ENCODE data around the gene UBE3D. TPM values are rescaled to one million over a fixed set of nuclear protein-coding genes. Genes with fewer than 3 reads are reported as not detected.
A peak's percentile ranks its signal among the peaks of the same experiment; 100 is the strongest.

UBE3D gene, protein sequence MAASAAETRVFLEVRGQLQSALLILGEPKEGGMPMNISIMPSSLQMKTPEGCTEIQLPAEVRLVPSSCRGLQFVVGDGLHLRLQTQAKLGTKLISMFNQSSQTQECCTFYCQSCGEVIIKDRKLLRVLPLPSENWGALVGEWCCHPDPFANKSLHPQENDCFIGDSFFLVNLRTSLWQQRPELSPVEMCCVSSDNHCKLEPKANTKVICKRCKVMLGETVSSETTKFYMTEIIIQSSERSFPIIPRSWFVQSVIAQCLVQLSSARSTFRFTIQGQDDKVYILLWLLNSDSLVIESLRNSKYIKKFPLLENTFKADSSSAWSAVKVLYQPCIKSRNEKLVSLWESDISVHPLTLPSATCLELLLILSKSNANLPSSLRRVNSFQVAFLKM
- 3.6 TPM for total RNA-seq

DNA sequence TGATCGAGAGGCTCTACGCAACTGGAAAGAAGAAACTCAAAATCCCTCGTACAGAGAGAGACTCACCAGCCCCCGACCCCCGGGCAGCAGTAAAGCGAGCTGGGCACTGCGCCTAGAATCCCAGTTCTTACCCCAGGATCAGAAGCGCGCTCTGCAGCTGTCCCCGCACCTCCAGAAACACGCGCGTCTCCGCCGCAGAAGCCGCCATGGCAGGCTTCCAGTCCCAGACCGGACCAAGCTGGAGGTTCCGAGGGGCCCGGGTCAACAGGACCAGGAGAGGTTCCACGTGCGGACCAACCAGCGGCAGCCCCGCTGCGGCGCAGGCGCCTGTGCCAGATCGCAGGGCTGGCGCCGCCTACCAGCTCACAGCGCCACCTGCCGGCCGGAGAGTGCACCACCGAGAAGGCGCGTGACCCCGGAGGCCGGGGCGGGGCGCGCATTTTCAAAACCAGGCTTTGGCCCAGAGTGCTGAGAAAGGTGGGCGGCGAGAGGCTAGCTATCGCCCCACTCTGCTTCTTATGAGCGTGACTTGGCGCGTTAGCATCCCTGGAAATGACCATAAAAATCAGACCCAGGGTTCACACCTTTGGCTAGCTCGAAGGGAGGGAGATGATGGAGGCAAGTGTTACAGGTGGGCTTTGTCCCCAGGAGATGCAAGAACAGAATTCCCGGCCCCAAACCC is at the start of gene UBE3D:
TSS of gene UBE3D (minus strand) at position 331 of the 682 bp plus-strand sequence. CDS start at position 208, 123 bp downstream.
- DNase-seq (ENCODE audit: low spot score): peak; percentile 89

DNA sequence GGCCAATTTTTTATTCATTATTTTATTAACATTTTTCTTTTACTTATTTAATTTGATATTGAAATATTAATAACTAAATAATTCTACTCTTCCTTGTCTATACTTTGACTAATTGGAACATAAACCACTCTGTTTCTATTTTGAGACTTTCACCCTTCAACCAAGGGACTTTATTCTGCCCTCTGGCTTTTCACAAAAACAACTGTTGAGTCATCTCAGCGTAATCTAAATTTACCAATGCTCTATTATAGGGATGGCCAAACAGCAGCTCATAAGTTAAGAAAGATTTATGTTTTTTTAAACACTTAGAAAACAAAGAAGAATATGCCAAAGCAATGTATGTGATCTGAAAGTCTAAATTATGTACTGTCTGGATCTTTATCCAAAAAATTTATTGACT is 48.5 kb upstream of the UBE3D start:
- no peak for DNase-seq (ENCODE audit: low spot score)

DNA sequence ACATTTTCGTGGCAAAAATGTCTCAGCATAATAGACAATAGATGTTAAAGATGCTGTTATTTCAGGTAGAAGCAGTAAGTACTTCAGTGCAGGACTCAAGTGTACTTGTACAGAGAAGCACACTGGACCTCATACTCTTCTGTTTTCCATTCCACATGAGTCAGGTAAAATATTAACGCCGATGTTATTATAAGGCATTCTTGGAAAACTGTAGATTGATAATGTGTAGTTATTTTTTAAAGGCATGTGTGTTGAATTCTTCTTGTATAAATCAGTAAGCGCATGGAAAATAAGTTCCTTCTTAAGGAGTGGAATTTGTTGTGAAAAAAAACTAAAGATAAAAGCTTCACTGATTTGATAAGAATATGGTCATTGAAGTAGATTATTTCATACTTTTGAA is 47.6 kb upstream of the UBE3D start:
- no peak for DNase-seq (ENCODE audit: low spot score)

DNA sequence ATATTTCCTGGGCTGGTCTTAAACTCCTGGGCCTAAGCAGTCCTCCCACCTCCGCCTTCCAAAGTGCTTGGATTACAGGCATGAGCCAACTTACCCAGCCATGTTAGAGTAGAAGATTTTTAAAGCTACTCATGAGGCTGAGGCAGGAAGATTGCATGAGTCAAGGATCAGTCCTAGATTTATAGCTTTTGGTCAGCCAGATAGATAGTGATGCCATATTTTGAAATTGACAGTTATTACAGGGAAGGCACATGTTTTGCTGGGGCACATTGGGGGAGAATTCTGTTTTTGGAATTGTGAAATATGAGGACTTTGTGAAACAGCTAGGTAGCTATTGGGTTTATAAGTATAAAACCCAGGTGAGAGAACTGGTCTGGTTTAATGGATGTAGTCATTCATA is 42.7 kb upstream of the UBE3D start:
- no peak for DNase-seq (ENCODE audit: low spot score)

- no peak for DNase-seq (ENCODE audit: low spot score)
Observed at GRCh38 chr6:83098589-83098988, 32.9 kb upstream of the UBE3D start.

DNA sequence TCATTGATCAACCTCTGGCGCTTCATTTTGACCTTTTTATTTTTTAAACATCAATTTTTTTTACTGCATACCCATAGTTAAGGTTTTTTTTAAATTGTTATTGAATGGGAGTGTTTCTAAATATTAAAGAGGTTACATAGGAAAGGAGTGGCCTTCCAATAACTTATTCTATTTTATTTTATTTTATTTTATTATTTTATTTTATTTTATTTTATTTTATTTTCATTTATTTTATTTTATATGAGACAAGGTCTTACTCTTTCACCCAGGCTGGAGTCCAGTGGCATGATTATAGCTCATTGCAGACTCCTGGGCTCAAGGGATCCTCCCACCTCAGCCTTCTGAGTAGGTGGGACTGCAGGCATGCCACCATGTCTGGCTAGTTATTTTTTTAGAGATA is 32.0 kb upstream of the UBE3D start:
- no peak for DNase-seq (ENCODE audit: low spot score)

- no peak for DNase-seq (ENCODE audit: low spot score)
Observed at GRCh38 chr6:83097204-83097603, 31.6 kb upstream of the UBE3D start.

GRCh38 chr6:83096791-83097190 is 31.1 kb upstream of the UBE3D start:
- DNase-seq (ENCODE audit: low spot score): no peak

GRCh38 chr6:83092756-83093399 is 27.2 kb upstream of the UBE3D start:
- no peak for DNase-seq (ENCODE audit: low spot score)

DNA sequence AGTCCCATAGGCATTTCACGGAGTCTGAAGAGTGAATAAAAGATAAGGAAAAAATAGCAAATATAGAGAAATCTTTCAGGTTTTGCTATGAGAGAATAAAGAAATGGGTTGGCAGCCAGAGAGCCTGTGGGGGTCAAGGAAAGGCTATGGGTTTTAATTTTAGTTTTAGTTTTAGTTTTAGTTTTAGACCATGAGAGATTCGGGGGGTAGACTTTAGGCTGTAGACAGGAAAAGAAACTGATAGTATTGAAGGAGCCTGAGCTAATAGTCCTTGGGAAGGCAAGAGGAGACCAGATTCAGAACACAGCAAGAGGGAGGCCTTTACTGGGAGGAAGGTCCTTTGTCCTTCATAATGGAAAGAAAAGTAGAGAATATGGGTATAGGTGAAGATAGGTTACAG is 21.1 kb upstream of the UBE3D start:
- DNase-seq (ENCODE audit: low spot score): no peak

GRCh38 chr6:83083476-83083875 is 17.8 kb upstream of the UBE3D start:
- no peak for DNase-seq (ENCODE audit: low spot score)

DNA sequence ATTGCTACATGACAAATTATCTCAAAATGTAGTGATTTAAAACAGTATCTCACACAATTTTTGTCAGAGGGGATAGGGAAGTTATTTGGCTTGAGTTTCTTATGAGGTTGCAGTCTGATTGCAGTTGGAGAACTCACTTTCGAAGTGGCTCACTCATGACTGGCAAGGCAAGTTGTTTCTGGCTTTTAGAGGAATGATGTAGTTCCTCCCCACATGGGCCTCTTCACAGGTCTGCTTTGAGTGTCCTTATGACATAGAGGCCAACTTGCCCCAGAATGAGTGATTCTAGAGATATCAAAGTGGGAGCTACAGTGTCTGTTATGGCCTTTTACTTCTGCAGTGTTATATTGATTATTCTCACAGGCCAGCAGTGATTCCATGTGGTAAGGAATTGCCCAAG is 8.0 kb upstream of the UBE3D start:
- DNase-seq (ENCODE audit: low spot score): no peak

DNA sequence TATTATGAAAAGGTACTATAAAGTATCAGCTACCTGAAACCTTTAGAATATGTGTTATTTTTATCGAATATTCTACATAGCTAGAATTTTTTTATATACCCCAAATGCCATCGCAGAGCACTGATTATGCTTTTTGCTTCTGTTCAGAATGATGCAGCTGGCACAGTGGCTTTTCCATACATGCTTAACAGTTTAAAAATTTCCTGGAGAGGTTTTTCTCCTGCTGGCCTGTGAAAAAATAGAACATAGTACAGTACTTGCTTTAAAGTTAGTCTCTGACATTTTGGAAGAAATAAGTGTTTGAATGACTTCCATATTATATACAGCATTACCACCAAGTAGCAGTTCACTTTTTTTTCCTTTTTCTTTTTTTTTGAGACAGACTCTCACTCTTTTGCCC is 7.1 kb upstream of the UBE3D start:
- DNase-seq (ENCODE audit: low spot score): no peak

GRCh38 chr6:83071707-83072106 is 6.1 kb upstream of the UBE3D start:
- no peak for DNase-seq (ENCODE audit: low spot score)

DNA sequence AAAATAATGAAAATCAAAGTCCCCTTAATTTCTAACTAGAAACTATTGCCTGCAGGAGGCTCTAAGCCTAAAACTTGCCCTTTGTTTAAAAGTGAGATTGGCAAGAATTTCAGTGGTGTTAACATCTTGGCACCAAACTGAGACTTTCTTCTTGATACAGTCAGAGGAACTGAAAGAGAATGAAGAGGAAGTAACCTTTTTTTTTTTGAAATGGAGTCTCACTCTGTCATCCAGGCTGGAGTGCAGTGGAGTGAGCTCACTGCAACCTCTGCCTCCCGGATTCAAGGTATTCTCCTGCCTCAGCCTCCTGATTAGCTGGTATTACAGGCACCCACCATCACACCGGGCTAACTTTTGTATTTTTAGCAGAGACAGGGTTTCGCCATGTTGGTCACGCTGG is 5.4 kb upstream of the UBE3D start:
- DNase-seq (ENCODE audit: low spot score): no peak

DNA sequence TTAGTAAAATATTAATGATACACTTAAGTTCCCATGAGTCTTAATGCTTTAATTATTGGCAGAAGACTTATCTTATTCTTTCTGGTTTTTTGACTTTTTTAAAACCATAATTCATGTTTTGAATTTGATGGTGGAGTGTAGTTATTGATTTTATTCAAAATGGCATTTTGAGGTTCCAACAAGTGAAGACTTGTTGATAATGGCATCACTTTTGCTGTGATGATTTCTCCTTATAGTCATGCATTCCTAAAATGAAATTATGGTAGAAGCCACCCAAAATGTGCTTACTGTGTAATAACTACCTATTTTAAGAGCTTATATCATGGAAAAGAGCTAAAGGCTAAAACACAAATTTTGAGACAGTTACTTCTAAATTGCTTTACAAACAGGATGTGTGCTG is 4.0 kb upstream of the UBE3D start:
- DNase-seq (ENCODE audit: low spot score): no peak

GRCh38 chr6:83068616-83069015 is 3.0 kb upstream of the UBE3D start:
- DNase-seq (ENCODE audit: low spot score): no peak

GRCh38 chr6:83067448-83068439 is 2.1 kb upstream of the UBE3D start, which contains the start of gene DOP1A:
TSS of gene DOP1A (plus strand) at chr6:83067671. CDS start at chr6:83096978, 29,307 bp downstream.
- peak; percentile 96 for DNase-seq (ENCODE audit: low spot score)

- DNase-seq (ENCODE audit: low spot score): no peak
Observed at GRCh38 chr6:83062225-83062624, 3.4 kb downstream of the UBE3D start.

DNA sequence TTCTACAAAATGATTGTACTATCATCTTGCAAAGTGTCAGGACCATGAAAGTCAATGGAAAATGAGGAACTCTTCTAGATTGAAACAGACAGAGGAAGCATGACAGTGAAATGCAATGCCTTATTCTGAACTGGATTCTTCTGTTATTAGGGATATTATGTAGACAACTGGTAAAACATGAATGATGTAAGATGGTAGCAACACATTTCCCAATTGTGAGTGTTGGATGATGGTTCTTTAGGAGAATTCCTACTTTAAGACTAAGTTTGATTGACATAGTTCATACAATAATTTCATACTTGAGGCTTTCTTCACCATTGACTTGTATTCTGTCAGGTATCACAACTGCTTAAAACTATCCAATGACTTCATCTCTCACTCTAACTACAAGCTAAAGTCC is 4.5 kb downstream of the UBE3D start:
- no peak for DNase-seq (ENCODE audit: low spot score)

GRCh38 chr6:83057705-83058321 is 7.8 kb downstream of the UBE3D start:
- peak; percentile 34 for DNase-seq (ENCODE audit: low spot score)

Data from mucosa of gallbladder (tissue), 1 donor.